Peyer's patch (tissue), 4 donors: ENCODE data around the gene EDEM1. TPM values are rescaled to one million over a fixed set of nuclear protein-coding genes. Genes with fewer than 3 reads are reported as not detected.

Experiments used
- DNase-seq, 3 donors: peaks; one replicate each; pipeline ENCODE4 v3.0.0-alpha.2; 2017 to 2019
- H3K27ac ChIP-seq, 4 donors: fragments of 200-600 bp; sonication (generic); one replicate each; pipeline ENCODE4 v1.5.1; 2016 to 2019
- H3K27me3 ChIP-seq, 2 donors: fragments of 200-600 bp; sonication (generic); one replicate each; pipeline ENCODE4 v1.5.1; 2019
- H3K36me3 ChIP-seq, 3 donors: fragments of 200-600 bp; sonication (generic); one replicate each; pipeline ENCODE4 v1.5.1; 2016 to 2019
- H3K4me1 ChIP-seq, 4 donors: fragments of 200-600 bp; sonication (generic); one replicate each; pipeline ENCODE4 v1.5.1; 2016 to 2019
- H3K4me3 ChIP-seq, 4 donors: fragments of 200-600 bp; sonication (generic); 1 replicate in 3 of 4; 2 replicates in 1 of 4; pipeline ENCODE4 v1.5.1; 2016 to 2019; ENCODE audit warnings: mild to moderate bottlenecking in 1 of 4
- H3K9me3 ChIP-seq, 4 donors: fragments of 200-600 bp; sonication (generic); one replicate each; pipeline ENCODE4 v1.5.1; 2016 to 2019; ENCODE audit warnings: mild to moderate bottlenecking in 1 of 4
- CTCF ChIP-seq, 6 experiments: fragments of 450-650 bp in 4 of 6; fragments of 200-600 bp in 2 of 6; sonication (generic) in 1 of 6; IDR thresholded peaks; one replicate each; pipeline ENCODE4 v1.5.1; 2017 to 2019; ENCODE audit warnings: antibody characterized with exemption in 6 of 6, mild to moderate bottlenecking in 3 of 6, moderate library complexity in 1 of 6
- POLR2A ChIP-seq, 2 donors: fragments of 450-650 bp; IDR thresholded peaks; one replicate each; pipeline ENCODE4 v1.5.1; 2017; ENCODE audit warnings: antibody characterized with exemption in 2 of 2, mild to moderate bottlenecking in 2 of 2, moderate library complexity in 2 of 2
- small RNA-seq, 2 donors: library from RNA; depleted of rRNA; stranded (forward); fragments of <200 nt; gene quantifications; one replicate each; pipeline ENCODE3, GENCODE V24; 2016
- total RNA-seq, 4 donors: library from RNA; depleted of rRNA; stranded (reverse); fragments of >200 nt; gene quantifications; one replicate each; pipeline ENCODE4 v1.1.0, GENCODE V29; 2016

The EDEM1 gene
- total RNA-seq, 4 donors from 2014 or later: 50.1 to 118 (median 58.8) TPM

- Histone ChIP-seq H3K4me3 (no peak overlapping the region), H3K36me3 (no peaks in the 10 kb centered on the region), H3K27me3 (no peaks in the 10 kb centered on the region), H3K9me3 (no peaks in the 10 kb centered on the region), H3K4me1 (no peaks in the 10 kb centered on the region), H3K27ac (no peak overlapping the region)
- no peak for DNase-seq
- TF ChIP-seq POLR2A (IDR thresholded peaks at IDR 0.05) (no peak), CTCF (IDR thresholded peaks at IDR 0.05) (no peak)
Observed at GRCh38 chr3:5267889-5268288, 80.4 kb downstream of the EDEM1 start.

Small RNA genes within 50 kb of the gene (small RNA-seq; reads per million reads assigned to genes)
- gene MIR4790: 0 reads per million in 2 donors
- gene RN7SL553P: 0 reads per million in 2 donors

Other genes starting within 250 kb of the EDEM1 start
- gene BHLHE40, start 208.3 kb upstream of the EDEM1 start, total RNA-seq: 10 to 100 TPM; 20.3 to 78.4 (median 44.3) TPM
- gene ARL8B, start 65.4 kb upstream of the EDEM1 start, total RNA-seq: 10 to 100 TPM; 32.6 to 47.0 (median 36.8) TPM